Karpas-422 (cell line): ENCODE measurements around the gene GNAT3. TPM values are rescaled to one million over a fixed set of nuclear protein-coding genes. Genes with fewer than 3 reads are reported as not detected.

Experiments used
- DNase-seq: peaks from one replicate; pipeline ENCODE4 v3.0.0-alpha.2; 2015
- H2AFZ ChIP-seq: fragments of 200-600 bp; sonication (generic); 2 replicates; pipeline ENCODE4 v1.6.1; 2014; ENCODE audit warnings: antibody characterized with exemption, low read length, mixed read lengths
- H3K27ac ChIP-seq: fragments of 200-600 bp; sonication (generic); 2 replicates; pipeline ENCODE4 v1.5.1; 2014; ENCODE audit warnings: mild to moderate bottlenecking, low read length, moderate library complexity
- H3K27me3 ChIP-seq: fragments of 200-600 bp; sonication (generic); 2 replicates; pipeline ENCODE4 v1.6.1; 2014; ENCODE audit warnings: low read length, mixed read lengths
- H3K36me3 ChIP-seq: fragments of 200-600 bp; sonication (generic); 2 replicates; pipeline ENCODE4 v1.6.1; 2014; ENCODE audit warnings: low read length, mixed read lengths; ENCODE audit not compliant: insufficient read depth
- H3K4me1 ChIP-seq: fragments of 200-600 bp; sonication (generic); 2 replicates; pipeline ENCODE4 v1.6.1; 2014; ENCODE audit warnings: mild to moderate bottlenecking, low read length, mixed read lengths
- H3K4me2 ChIP-seq: fragments of 200-600 bp; sonication (generic); 2 replicates; pipeline ENCODE4 v1.6.1; 2014; ENCODE audit warnings: low read length, low read depth, mild to moderate bottlenecking; ENCODE audit not compliant: poor library complexity, severe bottlenecking
- H3K4me3 ChIP-seq: fragments of 200-600 bp; sonication (generic); 2 replicates; pipeline ENCODE4 v1.5.1; 2014; ENCODE audit warnings: mild to moderate bottlenecking, antibody characterized with exemption, low read length, mixed read lengths
- H3K79me2 ChIP-seq: fragments of 200-600 bp; sonication (generic); 2 replicates; pipeline ENCODE4 v1.6.1; 2014; ENCODE audit warnings: mild to moderate bottlenecking, low read length, mixed read lengths
- H3K9ac ChIP-seq: fragments of 200-600 bp; sonication (generic); 2 replicates; pipeline ENCODE4 v1.6.0; 2014; ENCODE audit warnings: low read length
- H3K9me2 ChIP-seq: fragments of 200-600 bp; sonication (generic), shearing (Covaris generic); replicated peaks from 2 replicates; pipeline ENCODE4 v1.6.0; 2014; ENCODE audit warnings: mild to moderate bottlenecking, low read length, moderate library complexity; ENCODE audit not compliant: insufficient read depth
- H3K9me3 ChIP-seq: fragments of 300-700, 200-600 bp; sonication (generic); 2 replicates; pipeline ENCODE4 v1.6.1; 2014; ENCODE audit warnings: low read length, mixed read lengths
- H4K20me1 ChIP-seq: fragments of 200-600 bp; sonication (generic); 2 replicates; pipeline ENCODE4 v1.6.1; 2014; ENCODE audit warnings: mild to moderate bottlenecking, antibody characterized with exemption, low read length, low read depth; ENCODE audit not compliant: insufficient read depth
- total RNA-seq: library from RNA; depleted of rRNA; stranded (reverse); fragments of >200 nt; shearing (Covaris generic); gene quantifications from 2 replicates; pipeline ENCODE4 v1.2.3, GENCODE V29; 2014; ENCODE audit warnings: low replicate concordance

Gene GNAT3
- total RNA-seq, 1 experiment from 2014 or later = 0.26 TPM

- Histone ChIP-seq H3K4me3 (no peak overlapping the region), H4K20me1 (no peaks in the 10 kb centered on the region), H3K79me2 (no peaks in the 10 kb centered on the region), H3K4me2 (no peak overlapping the region), H3K36me3 (no peaks in the 10 kb centered on the region), H3K9ac (no peak overlapping the region), H3K27ac (no peak overlapping the region), H3K4me1 (no peaks in the 10 kb centered on the region), H3K27me3 (no peaks in the 10 kb centered on the region), H2AFZ (no peak overlapping the region), H3K9me2 (no peaks in the 10 kb centered on the region), H3K9me3 (peaks cover 15% of the 10 kb centered on the region)
- no peak for DNase-seq
Observed at GRCh38 chr7:80415522-80415921, 96.3 kb downstream of the GNAT3 start.

GRCh38 chr7:80415114-80415513 lies 96.8 kb downstream of the GNAT3 start:
- H3K27ac ChIP-seq = no peak overlapping the region
- H3K79me2 ChIP-seq = no peaks in the 10 kb centered on the region
- no peak overlapping the region for H3K9ac ChIP-seq
- H2AFZ ChIP-seq = no peak overlapping the region
- no peaks in the 10 kb centered on the region for H3K27me3 ChIP-seq
- H3K9me3 ChIP-seq = peaks cover 13% of the 10 kb centered on the region
- H4K20me1 ChIP-seq = no peaks in the 10 kb centered on the region
- no peak for DNase-seq
- H3K9me2 ChIP-seq = no peaks in the 10 kb centered on the region
- no peak overlapping the region for H3K4me3 ChIP-seq
- H3K4me2 ChIP-seq = no peak overlapping the region
- H3K36me3 ChIP-seq = no peaks in the 10 kb centered on the region
- H3K4me1 ChIP-seq = no peaks in the 10 kb centered on the region

GRCh38 chr7:80414331-80414730 lies 97.5 kb downstream of the GNAT3 start:
- Histone ChIP-seq H3K9me3 (peaks cover 15% of the 10 kb centered on the region), H3K27ac (no peak overlapping the region), H3K4me1 (no peaks in the 10 kb centered on the region), H3K79me2 (no peaks in the 10 kb centered on the region), H4K20me1 (no peaks in the 10 kb centered on the region), H3K4me3 (no peak overlapping the region), H3K9ac (no peak overlapping the region), H3K4me2 (no peak overlapping the region), H3K27me3 (no peaks in the 10 kb centered on the region), H3K9me2 (no peaks in the 10 kb centered on the region), H2AFZ (no peak overlapping the region), H3K36me3 (no peaks in the 10 kb centered on the region)
- DNase-seq = no peak

- Histone ChIP-seq H3K9ac (no peak overlapping the region), H3K4me2 (no peak overlapping the region), H3K9me3 (peaks cover 20% of the 10 kb centered on the region), H3K9me2 (no peaks in the 10 kb centered on the region), H3K79me2 (no peaks in the 10 kb centered on the region), H3K27me3 (no peaks in the 10 kb centered on the region), H2AFZ (no peak overlapping the region), H3K36me3 (no peaks in the 10 kb centered on the region), H3K4me1 (no peaks in the 10 kb centered on the region), H3K27ac (no peak overlapping the region), H4K20me1 (no peaks in the 10 kb centered on the region), H3K4me3 (no peak overlapping the region)
- DNase-seq = no peak
Observed at GRCh38 chr7:80413383-80413945, 98.4 kb downstream of the GNAT3 start.

GRCh38 chr7:80412842-80413241 lies 99.0 kb downstream of the GNAT3 start:
- no peak overlapping the region for H3K9ac ChIP-seq
- no peaks in the 10 kb centered on the region for H3K9me2 ChIP-seq
- no peak overlapping the region for H3K4me2 ChIP-seq
- no peaks in the 10 kb centered on the region for H3K79me2 ChIP-seq
- no peak overlapping the region for H2AFZ ChIP-seq
- H3K36me3 ChIP-seq = no peaks in the 10 kb centered on the region
- no peak overlapping the region for H3K4me3 ChIP-seq
- no peaks in the 10 kb centered on the region for H4K20me1 ChIP-seq
- H3K27me3 ChIP-seq = no peaks in the 10 kb centered on the region
- H3K9me3 ChIP-seq = peaks cover 20% of the 10 kb centered on the region
- no peak for DNase-seq
- no peak overlapping the region for H3K27ac ChIP-seq
- H3K4me1 ChIP-seq = no peaks in the 10 kb centered on the region

GRCh38 chr7:80411621-80412020 lies 100.2 kb downstream of the GNAT3 start:
- Histone ChIP-seq H3K4me1 (no peaks in the 10 kb centered on the region), H3K9me2 (no peaks in the 10 kb centered on the region), H3K27me3 (no peaks in the 10 kb centered on the region), H3K9me3 (peaks cover 10% of the 10 kb centered on the region), H3K27ac (no peak overlapping the region), H3K36me3 (no peaks in the 10 kb centered on the region), H3K4me2 (no peak overlapping the region), H3K4me3 (no peak overlapping the region), H3K9ac (no peak overlapping the region), H3K79me2 (no peaks in the 10 kb centered on the region), H4K20me1 (no peaks in the 10 kb centered on the region), H2AFZ (no peak overlapping the region)
- DNase-seq = no peak

- no peak for DNase-seq
- Histone ChIP-seq H2AFZ (no peak overlapping the region), H3K9me2 (no peaks in the 10 kb centered on the region), H4K20me1 (no peaks in the 10 kb centered on the region), H3K4me3 (no peak overlapping the region), H3K27me3 (no peaks in the 10 kb centered on the region), H3K27ac (no peak overlapping the region), H3K4me2 (no peak overlapping the region), H3K36me3 (no peaks in the 10 kb centered on the region), H3K9ac (no peak overlapping the region), H3K9me3 (peaks cover 14% of the 10 kb centered on the region), H3K4me1 (no peaks in the 10 kb centered on the region), H3K79me2 (no peaks in the 10 kb centered on the region)
Observed at GRCh38 chr7:80410081-80410480, 101.8 kb downstream of the GNAT3 start.
